Measurements from ENCODE around the gene XKR7.

XKR7 gene

GRCh38 chr20:32050851-32051556, 83.1 kb downstream of the XKR7 start:
- no peak for DNase-seq

GRCh38 chr20:32051720-32052089, 83.8 kb downstream of the XKR7 start:
- DNase-seq = no peak

GRCh38 chr20:32052090-32052777, 84.3 kb downstream of the XKR7 start, which contains the start of gene HCK:
TSS of gene HCK (plus strand) at chr20:32052242.
- DNase-seq = no peak

DNA sequence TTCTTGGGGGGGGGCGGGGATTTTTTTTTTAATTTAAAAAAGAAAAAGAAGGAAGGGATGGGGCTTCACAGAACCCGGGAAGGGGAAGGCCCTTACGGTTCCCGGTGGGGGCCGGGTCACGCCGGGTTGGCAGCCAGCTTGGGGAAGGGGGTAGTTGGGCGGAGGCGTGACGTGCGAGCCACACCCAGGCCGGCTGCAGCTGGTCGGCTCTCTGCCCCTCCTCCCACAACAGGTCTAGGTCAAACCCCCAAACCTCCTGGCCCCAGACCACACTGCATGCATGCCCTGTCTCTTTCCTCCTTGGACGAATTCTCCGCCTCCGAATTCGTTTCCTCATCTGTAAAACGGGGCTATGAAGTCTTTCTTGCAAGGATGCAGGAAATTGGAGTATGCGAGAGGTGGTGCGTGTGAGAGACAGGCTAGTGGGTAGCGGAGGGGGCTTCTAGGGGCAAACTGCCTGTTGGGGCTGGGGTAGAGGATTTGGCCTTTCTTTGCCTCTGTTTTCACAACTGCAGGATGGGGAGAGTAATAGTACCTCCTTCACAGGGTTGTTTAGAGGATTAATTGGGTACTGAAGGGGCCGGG, 84.9 kb downstream of the XKR7 start:
- DNase-seq = no peak

Data from cerebellar nuclear complex (tissue), 1 donor.